ENCODE results near the gene CCSER1. TPM values are rescaled to one million over a fixed set of nuclear protein-coding genes. Genes with fewer than 3 reads are reported as not detected.

CCSER1 gene
- total RNA-seq, 1 donor, result under 0.01 TPM

DNA sequence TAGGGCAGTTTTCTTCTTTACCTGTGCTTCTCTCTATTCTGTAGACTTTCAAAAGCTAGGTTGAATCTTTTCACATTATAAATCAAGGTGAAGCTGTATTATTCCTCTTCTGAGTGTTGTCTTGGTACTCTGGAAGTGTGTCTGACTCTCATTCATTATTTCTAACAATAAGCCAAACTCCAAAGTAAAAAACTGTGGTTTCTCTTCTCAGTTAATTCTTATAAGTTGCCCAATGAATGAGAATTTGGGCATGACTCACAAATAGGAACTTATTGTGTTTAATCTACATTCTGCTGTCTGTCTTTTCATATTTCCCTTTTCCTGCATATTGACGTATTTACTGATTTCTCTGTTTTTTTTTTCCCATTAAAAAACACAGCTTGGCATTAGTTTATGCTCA, 714.5 kb downstream of the CCSER1 start:
- TF ChIP-seq, protein P1, sequence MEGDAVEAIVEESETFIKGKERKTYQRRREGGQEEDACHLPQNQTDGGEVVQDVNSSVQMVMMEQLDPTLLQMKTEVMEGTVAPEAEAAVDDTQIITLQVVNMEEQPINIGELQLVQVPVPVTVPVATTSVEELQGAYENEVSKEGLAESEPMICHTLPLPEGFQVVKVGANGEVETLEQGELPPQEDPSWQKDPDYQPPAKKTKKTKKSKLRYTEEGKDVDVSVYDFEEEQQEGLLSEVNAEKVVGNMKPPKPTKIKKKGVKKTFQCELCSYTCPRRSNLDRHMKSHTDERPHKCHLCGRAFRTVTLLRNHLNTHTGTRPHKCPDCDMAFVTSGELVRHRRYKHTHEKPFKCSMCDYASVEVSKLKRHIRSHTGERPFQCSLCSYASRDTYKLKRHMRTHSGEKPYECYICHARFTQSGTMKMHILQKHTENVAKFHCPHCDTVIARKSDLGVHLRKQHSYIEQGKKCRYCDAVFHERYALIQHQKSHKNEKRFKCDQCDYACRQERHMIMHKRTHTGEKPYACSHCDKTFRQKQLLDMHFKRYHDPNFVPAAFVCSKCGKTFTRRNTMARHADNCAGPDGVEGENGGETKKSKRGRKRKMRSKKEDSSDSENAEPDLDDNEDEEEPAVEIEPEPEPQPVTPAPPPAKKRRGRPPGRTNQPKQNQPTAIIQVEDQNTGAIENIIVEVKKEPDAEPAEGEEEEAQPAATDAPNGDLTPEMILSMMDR (IDR thresholded peaks at IDR 0.05; ENCODE audit: insufficient read depth, low read length), result no peak

DNA sequence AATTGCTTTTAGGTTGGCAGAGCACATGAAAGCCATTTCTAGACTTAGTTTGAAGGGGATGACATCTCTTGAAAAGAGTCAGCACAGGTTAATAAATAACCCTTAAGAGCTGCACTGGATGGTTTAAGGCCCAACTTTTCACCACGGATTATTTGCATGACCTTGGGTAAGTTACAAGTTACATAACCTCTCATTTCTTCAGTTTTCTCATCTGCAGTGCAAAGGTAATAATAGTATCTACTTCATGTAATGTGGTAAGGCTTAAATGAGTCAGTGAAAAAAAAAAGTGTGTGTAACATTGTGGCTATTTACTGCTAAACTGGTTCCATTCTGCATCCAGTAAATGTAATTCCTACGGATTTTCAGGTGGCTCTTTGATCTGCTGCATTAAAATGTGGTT, 715.8 kb downstream of the CCSER1 start:
- no peak overlapping the region for H3K4me3 ChIP-seq (ENCODE audit: low read depth, low read length)
- DNase-seq (ENCODE audit: low read depth), result no peak
- TF ChIP-seq, protein P1 (IDR thresholded peaks at IDR 0.05; ENCODE audit: insufficient read depth, low read length), result no peak

More for the DNA sequence above, 714.5 kb downstream of the CCSER1 start:
- no peak overlapping the region for H3K4me3 ChIP-seq (ENCODE audit: low read depth, low read length)
- peak; percentile 0 for DNase-seq (ENCODE audit: low read depth)

DNA sequence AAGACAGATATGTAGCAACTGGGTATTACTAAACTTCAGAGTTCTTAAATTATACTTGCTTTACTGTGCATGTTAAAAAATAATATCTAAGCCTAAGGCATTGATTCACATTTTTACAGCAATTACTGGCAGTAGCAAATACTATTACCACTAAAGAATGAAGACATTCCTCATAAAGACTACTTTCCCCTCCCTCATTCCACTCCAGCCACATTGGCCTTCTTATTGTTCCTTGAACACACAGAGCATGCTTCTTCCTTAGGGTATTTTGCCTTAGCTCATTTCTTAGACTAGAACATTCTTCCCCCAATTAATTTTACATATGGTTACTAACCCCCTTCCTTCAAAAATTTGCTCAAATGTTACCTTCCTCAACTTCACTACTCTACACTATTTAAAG, 717.0 kb downstream of the CCSER1 start:
- no peak overlapping the region for H3K4me3 ChIP-seq (ENCODE audit: low read depth, low read length)
- TF ChIP-seq, protein P1 (IDR thresholded peaks at IDR 0.05; ENCODE audit: insufficient read depth, low read length), result no peak
- DNase-seq (ENCODE audit: low read depth), result no peak

DNA sequence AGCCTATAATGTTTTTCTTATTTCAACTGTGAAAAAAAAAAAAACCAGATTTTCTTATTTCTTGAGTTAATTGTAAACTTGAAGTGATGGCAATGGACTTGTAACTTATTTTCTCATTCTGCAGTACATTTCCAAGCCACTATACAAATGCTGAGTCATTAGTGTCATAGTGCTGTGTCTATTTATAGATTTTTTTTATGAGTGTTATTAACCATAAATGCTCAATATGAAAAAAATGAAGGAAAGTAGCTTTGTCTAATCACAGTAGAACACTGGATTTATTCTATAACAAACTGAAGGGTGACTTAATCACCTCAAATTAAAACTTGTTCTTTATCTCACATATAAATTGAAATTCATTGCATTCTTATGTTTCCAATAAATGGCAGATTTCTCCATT, 718.6 kb downstream of the CCSER1 start:
- DNase-seq (ENCODE audit: low read depth), result no peak
- no peak overlapping the region for H3K4me3 ChIP-seq (ENCODE audit: low read depth, low read length)
- TF ChIP-seq, protein P1 (IDR thresholded peaks at IDR 0.05; ENCODE audit: insufficient read depth, low read length), result no peak

DNA sequence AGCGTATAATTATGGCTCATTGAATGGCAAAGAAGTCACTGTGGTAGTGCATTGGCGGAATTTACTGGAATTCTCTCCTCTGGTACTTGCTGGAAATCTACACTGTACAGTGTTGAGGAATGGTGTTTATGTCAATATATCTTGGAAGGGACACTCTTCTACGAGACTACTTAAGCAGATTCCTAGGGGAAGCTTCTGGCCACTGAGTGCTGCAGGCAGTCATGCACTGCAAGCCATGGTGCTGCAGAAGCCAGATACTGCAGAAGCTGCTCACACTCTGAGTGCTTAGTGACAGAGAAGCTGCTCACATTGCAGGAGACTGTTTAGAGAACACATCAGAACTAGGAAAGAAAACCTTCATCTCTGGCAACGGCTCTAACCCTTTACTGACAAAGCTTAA, 725.0 kb downstream of the CCSER1 start:
- DNase-seq (ENCODE audit: low read depth), result no peak
- no peak overlapping the region for H3K4me3 ChIP-seq (ENCODE audit: low read depth, low read length)
- TF ChIP-seq, protein P1 (IDR thresholded peaks at IDR 0.05; ENCODE audit: insufficient read depth, low read length), result no peak

DNA sequence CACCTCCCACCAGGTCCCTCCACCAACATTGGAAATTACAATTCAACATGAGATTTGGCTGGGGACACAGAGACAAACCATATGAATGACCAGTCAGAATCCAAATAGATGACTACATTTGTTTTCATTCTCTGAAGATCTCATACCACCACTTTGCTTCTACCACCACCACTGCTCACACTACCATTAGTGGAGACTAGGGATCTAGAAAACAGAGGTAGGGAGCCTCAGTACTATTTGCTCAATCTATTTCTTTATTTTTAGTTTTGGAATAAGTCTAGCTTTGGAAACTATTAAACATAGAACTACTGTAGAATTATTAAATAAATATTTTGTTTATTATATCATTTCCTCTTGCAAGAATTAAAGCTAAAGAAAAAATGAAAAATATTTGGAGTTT, 727.9 kb downstream of the CCSER1 start:
- no peak overlapping the region for H3K4me3 ChIP-seq (ENCODE audit: low read depth, low read length)
- DNase-seq (ENCODE audit: low read depth), result no peak
- TF ChIP-seq, protein P1 (IDR thresholded peaks at IDR 0.05; ENCODE audit: insufficient read depth, low read length), result no peak

DNA sequence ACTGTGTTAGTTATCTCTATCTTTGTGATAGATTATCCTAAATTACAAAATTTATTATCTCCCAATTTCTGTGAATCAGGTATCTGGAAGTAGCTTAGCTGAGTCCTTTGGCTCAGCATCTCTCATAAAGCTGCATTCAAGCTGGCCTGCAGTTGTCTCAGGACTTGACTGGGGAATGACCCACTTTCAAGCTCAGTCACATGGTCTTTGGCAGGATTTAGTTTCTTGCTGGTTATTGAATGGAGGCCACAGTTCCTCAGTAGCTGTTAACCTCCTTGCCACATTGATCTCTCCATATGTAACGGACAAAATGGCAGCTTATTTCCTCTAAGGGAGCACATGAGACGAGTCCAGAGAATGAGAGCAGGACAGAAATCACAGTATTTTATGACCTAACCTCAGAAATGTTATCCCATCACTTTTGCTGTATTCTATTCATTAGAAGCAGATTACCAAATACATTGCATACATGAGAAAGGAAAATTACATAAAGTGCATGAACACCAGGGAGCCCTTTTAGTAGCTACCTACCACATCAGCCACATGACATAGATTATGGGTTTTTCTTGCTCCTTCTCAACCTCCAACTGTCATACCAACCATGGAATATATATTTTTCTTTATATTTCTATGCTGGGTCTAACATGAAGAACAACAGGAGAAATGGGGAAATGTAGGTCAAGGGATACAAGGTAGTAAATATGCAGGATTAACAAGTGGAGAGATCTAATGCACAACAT, 730.1 kb downstream of the CCSER1 start:
- TF ChIP-seq, protein P1 (IDR thresholded peaks at IDR 0.05; ENCODE audit: insufficient read depth, low read length), result no peak
- no peak overlapping the region for H3K4me3 ChIP-seq (ENCODE audit: low read depth, low read length)
- DNase-seq (ENCODE audit: low read depth), result no peak

All from fibroblast of the aortic adventitia (primary cell).